OCI-LY7 (cell line): ENCODE data around the gene LPXN. TPM values are rescaled to one million over a fixed set of nuclear protein-coding genes. Genes with fewer than 3 reads are reported as not detected.

Experiments
- BruUV-seq: library from RNA; stranded (reverse); fragments of 400-500 nt; replicated peaks from 2 replicates; lab custom pipeline; 2021; lab: Mats Ljungman, UMichigan
- CTCF ChIA-PET: fragments of 300-600 bp; sonication (Branson Sonifier 250); formaldehyde crosslinking; loops from one replicate; lab custom pipeline; 2022; ENCODE audit warnings: antibody characterized with exemption; ENCODE audit not compliant: unreplicated experiment; lab: Charles Lee
- POLR2A ChIA-PET: fragments of 300-600 bp; sonication (Branson Sonifier 250); formaldehyde crosslinking; loops from one replicate; lab custom pipeline; 2022; ENCODE audit warnings: antibody characterized with exemption; lab: Charles Lee
- DNase-seq: peaks from one replicate; pipeline ENCODE4 v3.0.0-alpha.2; 2015; ENCODE audit warnings: low spot score
- H2AFZ ChIP-seq: fragments of 200-600 bp; sonication (generic), shearing (Covaris generic); 2 replicates; pipeline ENCODE4 v1.6.1; 2014; ENCODE audit warnings: mild to moderate bottlenecking, antibody characterized with exemption, low read length, moderate library complexity
- H3K27ac ChIP-seq: fragments of 200-600 bp; sonication (generic); 2 replicates; pipeline ENCODE4 v1.5.1; 2014; ENCODE audit warnings: mixed run types, low read depth, mild to moderate bottlenecking, moderate library complexity, low read length, inconsistent platforms; ENCODE audit not compliant: poor library complexity, severe bottlenecking
- H3K36me3 ChIP-seq: fragments of 200-600 bp; sonication (generic); 2 replicates; pipeline ENCODE4 v1.6.1; 2014; ENCODE audit warnings: mild to moderate bottlenecking, antibody characterized with exemption, low read length, moderate library complexity, mixed read lengths; ENCODE audit not compliant: insufficient read depth
- H3K4me1 ChIP-seq: fragments of 200-600 bp; sonication (generic); 2 replicates; pipeline ENCODE4 v1.5.1; 2014; ENCODE audit warnings: mild to moderate bottlenecking, low read length; ENCODE audit not compliant: insufficient read depth, poor library complexity, severe bottlenecking
- H3K4me2 ChIP-seq: fragments of 200-600 bp; sonication (generic); 2 replicates; pipeline ENCODE4 v1.6.1; 2014; ENCODE audit warnings: mild to moderate bottlenecking, low read length
- H3K4me3 ChIP-seq: fragments of 200-600 bp; sonication (generic); 2 replicates; pipeline ENCODE4 v1.5.1; 2014; ENCODE audit warnings: mild to moderate bottlenecking, low read depth, low read length; ENCODE audit not compliant: poor library complexity, severe bottlenecking
- H3K79me2 ChIP-seq: fragments of 200-600 bp; sonication (generic); 2 replicates; pipeline ENCODE4 v1.6.1; 2016; ENCODE audit warnings: low read depth, mild to moderate bottlenecking, low read length, moderate library complexity, mixed read lengths; ENCODE audit not compliant: insufficient read depth
- H3K9me2 ChIP-seq: fragments of 200-600 bp; sonication (generic); 2 replicates; pipeline ENCODE4 v1.6.1; 2016; ENCODE audit warnings: mild to moderate bottlenecking, low read length, mixed read lengths; ENCODE audit not compliant: insufficient read depth
- H3K9me3 ChIP-seq: fragments of 200-600 bp; sonication (generic); 2 replicates; pipeline ENCODE4 v1.6.1; 2014; ENCODE audit warnings: mild to moderate bottlenecking, mixed run types, low read length, mixed read lengths
- H4K20me1 ChIP-seq: fragments of 200-600 bp; sonication (generic); 2 replicates; pipeline ENCODE4 v1.6.1; 2014; ENCODE audit warnings: mild to moderate bottlenecking, antibody characterized with exemption, low read length, moderate library complexity, mixed read lengths; ENCODE audit not compliant: insufficient read depth
- CTCF ChIP-seq: fragments of 200-600 bp; sonication (generic); conservative IDR thresholded peaks from 2 replicates; pipeline ENCODE4 v1.5.1; 2014; ENCODE audit warnings: mild to moderate bottlenecking, antibody characterized with exemption, low read length, moderate library complexity, mixed read lengths
- EZH2phosphoT487 ChIP-seq: fragments of 200-600 bp; sonication (generic); IDR thresholded peaks from 2 replicates; pipeline ENCODE4 v1.6.1; 2018; ENCODE audit warnings: low read depth, borderline replicate concordance, mild to moderate bottlenecking, mixed run types, antibody characterized with exemption, low read length, moderate library complexity, mixed read lengths
- intact Hi-C: fragments of 100-400 bp; cut with micrococcal nuclease; formaldehyde crosslinking; loops from one replicate; pipeline ENCODE4 v1.10.0; 2022; ENCODE audit not compliant: unreplicated experiment
- total RNA-seq, 2 experiments: library from RNA; depleted of rRNA in 1 of 2; stranded (reverse); fragments of >200 nt in 1 of 2; shearing (Covaris generic) in 1 of 2; gene quantifications; 2 replicates each; pipeline ENCODE4 v1.2.3, GENCODE V29; 2014 to 2022

The LPXN gene
- total RNA-seq, 2 experiments from 2014 or later: 79.3 to 130 TPM

GRCh38 chr11:58579192-58580129, 3.8 kb upstream of the LPXN start:
- ChIA-PET CTCF (no interaction called here), POLR2A (interaction anchor here (0.6 to 1.0 kb wide), 3 partner anchors 27 to 688 kb away, joined by 3 read pairs; no protein-coding TSS in a partner anchor)
- Histone ChIP-seq H3K79me2 (peaks cover 74% of the 10 kb centered on the region), H3K4me3 (peak overlapping the region; percentile 87), H3K4me1 (peaks cover 50% of the 10 kb centered on the region), H3K27ac (peak overlapping the region; percentile 95), H3K9me2 (no peaks in the 10 kb centered on the region), H3K9me3 (no peaks in the 10 kb centered on the region), H2AFZ (0 out of 2 replicates have a peak overlapping the region, but pooled peaks have one; percentile 39), H3K4me2 (peak overlapping the region; percentile 81), H3K36me3 (peaks cover 37% of the 10 kb centered on the region), H4K20me1 (peaks cover 34% of the 10 kb centered on the region)
- TF ChIP-seq CTCF (peak; percentile 73), EZH2phosphoT487 (no peak)
- BruUV-seq: no TSS peak
- peak; percentile 92 for DNase-seq
- intact Hi-C loops: loop anchor here (2.0 to 5.0 kb wide), 10 partner anchors 19 to 1252 kb away; partner anchors contain the start of genes OSBP, SELENOH and ZDHHC5

GRCh38 chr11:58578635-58579191, 3.1 kb upstream of the LPXN start, which contains the start of gene ZFP91:
TSS of gene ZFP91 (plus strand) at chr11:58579063. CDS start at chr11:58579282, 219 bp downstream.
- peak; percentile 98 for DNase-seq
- H3K79me2 ChIP-seq: peaks cover 74% of the 10 kb centered on the region
- H3K36me3 ChIP-seq: peaks cover 36% of the 10 kb centered on the region
- no peak for TF ChIP-seq EZH2phosphoT487
- TF ChIP-seq CTCF: no peak
- H2AFZ ChIP-seq: peak within 1 kb of the TSS; percentile 39; the same call in 1 of the 2 replicates
- intact Hi-C loops: loop anchor here (1.0 to 5.0 kb wide), 9 partner anchors 209 to 1251 kb away; partner anchors contain the start of genes FAM111B, OSBP, SELENOH and ZDHHC5
- no TSS peak for BruUV-seq
- CTCF ChIA-PET: no interaction called here
- H3K4me1 ChIP-seq: peaks cover 45% of the 10 kb centered on the region
- peak within 1 kb of the TSS; percentile 96 for H3K4me2 ChIP-seq
- peak within 1 kb of the TSS; percentile 87 for H3K4me3 ChIP-seq
- POLR2A ChIA-PET: interaction anchor here (2.8 kb wide), 1 partner anchor 28 kb away, joined by 12 read pairs; no protein-coding TSS in a partner anchor
- no peaks in the 10 kb centered on the region for H3K9me2 ChIP-seq
- no peaks in the 10 kb centered on the region for H3K9me3 ChIP-seq
- peaks cover 30% of the 10 kb centered on the region for H4K20me1 ChIP-seq
- peak within 1 kb of the TSS; percentile 95 for H3K27ac ChIP-seq
